Tongue (tissue), 3 donors: ENCODE data around the gene RBMS3. TPM values are rescaled to one million over a fixed set of nuclear protein-coding genes. Genes with fewer than 3 reads are reported as not detected.
"Not testable (repeated sequence)": the region's sequence is repeated elsewhere in the genome, so short reads cannot be mapped to it uniquely, and the experiment has no call there.

Experiments
- DNase-seq: peaks from one replicate; pipeline ENCODE4 v3.0.0-alpha.2; 2015
- small RNA-seq: library from RNA; depleted of rRNA; stranded (forward); fragments of <200 nt; gene quantifications from one replicate; pipeline ENCODE3, GENCODE V24; 2014; ENCODE audit warnings: low replicate concordance
- total RNA-seq: library from RNA; depleted of rRNA; stranded (reverse); fragments of >200 nt; gene quantifications from one replicate; pipeline ENCODE4 v1.2.3, GENCODE V29; 2014

RBMS3 gene
- total RNA-seq, 1 donor from 2014 or later = 81.1 TPM

GRCh38 chr3:30026851-30027250, 746.0 kb downstream of the RBMS3 start:
- no peak for DNase-seq

- no peak for DNase-seq
Measured at GRCh38 chr3:30034246-30034991, 753.5 kb downstream of the RBMS3 start.

GRCh38 chr3:30035935-30036567, 755.2 kb downstream of the RBMS3 start:
- no peak for DNase-seq

GRCh38 chr3:30040126-30040525, 759.3 kb downstream of the RBMS3 start:
- no peak for DNase-seq

- DNase-seq = not testable (repeated sequence)
Measured at GRCh38 chr3:30041481-30041880, 760.6 kb downstream of the RBMS3 start.

GRCh38 chr3:30042274-30042859, 761.5 kb downstream of the RBMS3 start:
- DNase-seq = peak; percentile 90

- no peak for DNase-seq
Measured at GRCh38 chr3:30042916-30043555, 762.2 kb downstream of the RBMS3 start.

- DNase-seq = no peak
Measured at GRCh38 chr3:30044515-30044914, 763.6 kb downstream of the RBMS3 start.

GRCh38 chr3:30048431-30048830, 767.6 kb downstream of the RBMS3 start:
- no peak for DNase-seq

- DNase-seq = not testable (repeated sequence)
Measured at GRCh38 chr3:30050116-30050515, 769.2 kb downstream of the RBMS3 start.

- no peak for DNase-seq
Measured at GRCh38 chr3:30059240-30059639, 778.4 kb downstream of the RBMS3 start.

Small RNA genes lying within 50 kb of the gene (small RNA-seq; reads per million reads assigned to genes)
- not detected for gene MTND4LP9
